Body of pancreas (tissue), 4 donors: ENCODE results near the gene GFRA1.

Experiments used
- POLR2A ChIP-seq, 3 donors: fragments of 450-650 bp; IDR thresholded peaks; one replicate each; pipeline ENCODE4 v1.6.1; 2016; ENCODE audit warnings: antibody characterized with exemption in 3 of 3, mild to moderate bottlenecking in 2 of 3
- TF ChIP-seq, protein P1 (sequence below), 7 experiments: fragments of 450-650 bp in 4 of 7; fragments of 200-600 bp in 3 of 7; sonication (generic) in 3 of 7; IDR thresholded peaks; one replicate each; pipeline ENCODE4 v1.5.1; 2016 to 2019; ENCODE audit warnings: antibody characterized with exemption in 7 of 7

DNA sequence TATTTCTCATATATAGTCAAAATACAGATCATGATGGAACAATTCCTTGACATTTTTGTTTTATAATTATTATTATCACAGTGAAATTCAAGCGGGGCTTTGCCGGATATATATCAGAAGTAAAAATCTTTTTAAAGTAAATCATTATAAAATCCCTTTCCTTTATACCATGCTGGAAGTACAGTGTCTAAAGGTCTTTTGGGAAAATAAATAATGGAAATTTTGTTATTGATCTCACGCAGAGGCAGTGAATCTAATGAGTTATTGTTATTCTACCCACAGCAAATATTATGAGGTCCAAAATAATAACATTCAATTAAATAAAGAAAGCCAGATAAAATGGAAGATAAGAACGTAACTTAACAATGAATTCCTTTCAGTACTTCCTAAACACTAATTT, 33.8 kb downstream of the GFRA1 start:
- no peak for TF ChIP-seq POLR2A (IDR thresholded peaks at IDR 0.05)
- TF ChIP-seq, protein P1, sequence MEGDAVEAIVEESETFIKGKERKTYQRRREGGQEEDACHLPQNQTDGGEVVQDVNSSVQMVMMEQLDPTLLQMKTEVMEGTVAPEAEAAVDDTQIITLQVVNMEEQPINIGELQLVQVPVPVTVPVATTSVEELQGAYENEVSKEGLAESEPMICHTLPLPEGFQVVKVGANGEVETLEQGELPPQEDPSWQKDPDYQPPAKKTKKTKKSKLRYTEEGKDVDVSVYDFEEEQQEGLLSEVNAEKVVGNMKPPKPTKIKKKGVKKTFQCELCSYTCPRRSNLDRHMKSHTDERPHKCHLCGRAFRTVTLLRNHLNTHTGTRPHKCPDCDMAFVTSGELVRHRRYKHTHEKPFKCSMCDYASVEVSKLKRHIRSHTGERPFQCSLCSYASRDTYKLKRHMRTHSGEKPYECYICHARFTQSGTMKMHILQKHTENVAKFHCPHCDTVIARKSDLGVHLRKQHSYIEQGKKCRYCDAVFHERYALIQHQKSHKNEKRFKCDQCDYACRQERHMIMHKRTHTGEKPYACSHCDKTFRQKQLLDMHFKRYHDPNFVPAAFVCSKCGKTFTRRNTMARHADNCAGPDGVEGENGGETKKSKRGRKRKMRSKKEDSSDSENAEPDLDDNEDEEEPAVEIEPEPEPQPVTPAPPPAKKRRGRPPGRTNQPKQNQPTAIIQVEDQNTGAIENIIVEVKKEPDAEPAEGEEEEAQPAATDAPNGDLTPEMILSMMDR (IDR thresholded peaks at IDR 0.05): no peak
